Panc1 (cell line): Measurements from ENCODE around the gene GNAZ. TPM values are rescaled to one million over a fixed set of nuclear protein-coding genes. Genes with fewer than 3 reads are reported as not detected.

Experiments
- ATAC-seq: fragments of 200-7000 bp; cut with Tn5 transposase; 2 replicates; pipeline ENCODE4 v1.9.1; 2020; ENCODE audit warnings: mild to moderate bottlenecking, moderate library complexity
- BruUV-seq: library from RNA; stranded (reverse); fragments of 400-500 nt; replicated peaks from 2 replicates; lab custom pipeline; 2021; lab: Mats Ljungman, UMichigan
- CTCF ChIA-PET: fragments of 300-600 bp; sonication (Branson Sonifier 250); formaldehyde crosslinking; loops from one replicate; lab custom pipeline; 2022; ENCODE audit warnings: antibody characterized with exemption; lab: Charles Lee
- POLR2A ChIA-PET: fragments of 300-600 bp; sonication (Branson Sonifier 250); formaldehyde crosslinking; loops from one replicate; lab custom pipeline; 2022; ENCODE audit warnings: antibody characterized with exemption; lab: Charles Lee
- DNase-seq: peaks from one replicate; pipeline ENCODE4 v3.0.0-alpha.2; 2010; ENCODE audit warnings: low read depth, low spot score
- H3K27ac ChIP-seq: 2 replicates; pipeline ENCODE4 v1.5.1; 2011; ENCODE audit warnings: mild to moderate bottlenecking, low read length, inconsistent platforms
- H3K27me3 ChIP-seq: fragments of 200-500 bp; sonication (Bioruptor generic); 2 replicates; pipeline ENCODE4 v1.6.0; 2014; ENCODE audit warnings: low read length, inconsistent platforms; ENCODE audit not compliant: control insufficient read depth, insufficient read depth
- H3K36me3 ChIP-seq: fragments of 200-500 bp; sonication (Bioruptor generic); 2 replicates; pipeline ENCODE4 v1.5.1; 2014; ENCODE audit warnings: inconsistent platforms, mild to moderate bottlenecking, low read length, moderate library complexity; ENCODE audit not compliant: control insufficient read depth, insufficient read depth
- H3K4me1 ChIP-seq: 2 replicates; pipeline ENCODE4 v1.5.1; 2011; ENCODE audit warnings: inconsistent platforms, mild to moderate bottlenecking, low read length, moderate library complexity; ENCODE audit not compliant: control insufficient read depth, insufficient read depth
- H3K4me3 ChIP-seq, 2 experiments: 2 replicates each; pipeline ENCODE4 v1.5.1; 2011 to 2012; ENCODE audit warnings: low read depth in 2 of 2, low read length in 2 of 2, mild to moderate bottlenecking in 2 of 2, inconsistent platforms in 1 of 2, moderate library complexity in 1 of 2
- H3K9me3 ChIP-seq: fragments of 200-500 bp; sonication (Bioruptor generic); 2 replicates; pipeline ENCODE4 v1.5.1; 2014; ENCODE audit warnings: low read depth, mild to moderate bottlenecking, inconsistent platforms, low read length, moderate library complexity; ENCODE audit not compliant: control insufficient read depth, insufficient read depth
- CTCF ChIP-seq: fragments of 450-650 bp; IDR thresholded peaks from 2 replicates; pipeline ENCODE4 v1.5.1; 2017; ENCODE audit warnings: mild to moderate bottlenecking
- POLR2AphosphoS5 ChIP-seq: IDR thresholded peaks from 2 replicates; pipeline ENCODE4 v1.6.1; 2012; ENCODE audit warnings: mild to moderate bottlenecking, low read depth, low read length, moderate library complexity
- REST ChIP-seq, 2 experiments: IDR thresholded peaks; 2 replicates each; pipeline ENCODE4 v1.6.1; 2011 to 2012; ENCODE audit warnings: low read depth in 2 of 2, control low read depth in 1 of 2, low read length in 1 of 2, mild to moderate bottlenecking in 1 of 2, moderate library complexity in 1 of 2; ENCODE audit not compliant: insufficient read depth in 1 of 2
- SIN3A ChIP-seq: IDR thresholded peaks from 2 replicates; pipeline ENCODE4 v1.6.1; 2012; ENCODE audit warnings: low read depth, mild to moderate bottlenecking, low read length, moderate library complexity, borderline replicate concordance; ENCODE audit not compliant: insufficient read depth
- TCF7L2 ChIP-seq: IDR thresholded peaks from 2 replicates; pipeline ENCODE4 v1.6.1; 2011; ENCODE audit warnings: mild to moderate bottlenecking, low read depth, low read length, inconsistent platforms
- in situ Hi-C: cut with HindIII; loops from 2 replicates; pipeline ENCODE4 v1.10.0; 2016; ENCODE audit warnings: low sequenced_read_pairs, low pct_unique_long_range_greater_than_20kb
- intact Hi-C: fragments of 100-400 bp; cut with micrococcal nuclease; formaldehyde crosslinking; loops from one replicate; pipeline ENCODE4 v1.10.0; 2022; ENCODE audit not compliant: unreplicated experiment
- total RNA-seq: library from RNA; stranded (reverse); gene quantifications from one replicate; pipeline ENCODE4 v1.2.1, GENCODE V29; 2021; ENCODE audit not compliant: unreplicated experiment

GNAZ gene
- total RNA-seq, 1 experiment from 2014 or later, result 11.9 TPM

- intact Hi-C loops (no loop called here), in situ Hi-C loops (no loop called here)
- ATAC-seq (no peak), DNase-seq (no peak)
- H3K4me3 ChIP-seq, result no peak overlapping the region
- TF ChIP-seq CTCF, result no peak
- TF ChIP-seq REST (IDR thresholded peaks at IDR 0.05; ENCODE audit: insufficient read depth in 1 of 2, low read depth in 2 of 2, low read length in 1 of 2), result no peak
- TF ChIP-seq POLR2AphosphoS5, result no peak
- no peak for TF ChIP-seq TCF7L2
- no peak for TF ChIP-seq SIN3A
- no peaks in the 10 kb centered on the region for H3K36me3 ChIP-seq
- no peaks in the 10 kb centered on the region for H3K27me3 ChIP-seq
- no TSS peak for BruUV-seq
- CTCF ChIA-PET, result no interaction called here
- H3K27ac ChIP-seq, result no peak overlapping the region
- no peaks in the 10 kb centered on the region for H3K9me3 ChIP-seq
- POLR2A ChIA-PET, result no interaction called here
- no peaks in the 10 kb centered on the region for H3K4me1 ChIP-seq
Measured at GRCh38 chr22:23106344-23106743, 36.0 kb downstream of the GNAZ start.

- ATAC-seq, result no peak
- in situ Hi-C loops, result no loop called here
Measured at GRCh38 chr22:23106906-23107367, 36.6 kb downstream of the GNAZ start.

More at GRCh38 chr22:23106906-23107367, 36.6 kb downstream of the GNAZ start:
- H3K4me1 ChIP-seq, result no peaks in the 10 kb centered on the region
- no peaks in the 10 kb centered on the region for H3K9me3 ChIP-seq
- H3K36me3 ChIP-seq, result no peaks in the 10 kb centered on the region
- no peak for DNase-seq
- CTCF ChIA-PET, result interaction anchor here (0.6 kb wide), 1 partner anchor 354 kb away, joined by 4 read pairs; no protein-coding TSS in a partner anchor
- TF ChIP-seq SIN3A (no peak), TCF7L2 (no peak), REST (IDR thresholded peaks at IDR 0.05; ENCODE audit: insufficient read depth in 1 of 2, low read depth in 2 of 2, low read length in 1 of 2) (no peak), POLR2AphosphoS5 (no peak), CTCF (no peak)
- H3K4me3 ChIP-seq, result no peak overlapping the region
- POLR2A ChIA-PET, result no interaction called here
- H3K27me3 ChIP-seq, result no peaks in the 10 kb centered on the region
- intact Hi-C loops, result no loop called here
- H3K27ac ChIP-seq, result no peak overlapping the region
- no TSS peak for BruUV-seq
